IPS-18a (cell line): ENCODE data around the gene MED27.

Experiments used
- H3K27ac ChIP-seq: one replicate; pipeline ENCODE4 v1.5.1; 2013; ENCODE audit warnings: low read length
- H3K27me3 ChIP-seq: one replicate; pipeline ENCODE4 v1.6.1; 2013; ENCODE audit warnings: mild to moderate bottlenecking, low read length; ENCODE audit not compliant: control insufficient read depth, insufficient read depth
- H3K36me3 ChIP-seq: one replicate; pipeline ENCODE4 v1.6.1; 2013; ENCODE audit warnings: low read depth, low read length; ENCODE audit not compliant: control insufficient read depth
- H3K4me1 ChIP-seq: one replicate; pipeline ENCODE4 v1.6.1; 2013; ENCODE audit warnings: low read depth, low read length; ENCODE audit not compliant: control insufficient read depth
- H3K4me3 ChIP-seq: one replicate; pipeline ENCODE4 v1.5.1; 2013; ENCODE audit warnings: low read length
- H3K9ac ChIP-seq: one replicate; pipeline ENCODE4 v1.6.1; 2013; ENCODE audit warnings: mild to moderate bottlenecking, low read length, moderate library complexity
- H3K9me3 ChIP-seq: one replicate; pipeline ENCODE4 v1.6.1; 2013; ENCODE audit warnings: low read depth, low read length; ENCODE audit not compliant: control insufficient read depth

Gene MED27

GRCh38 chr9:132039284-132039683 is 40.4 kb downstream of the MED27 start:
- Histone ChIP-seq H3K27ac (no peak overlapping the region), H3K9ac (no peak overlapping the region), H3K4me1 (peaks cover 11% of the 10 kb centered on the region), H3K36me3 (no peaks in the 10 kb centered on the region), H3K27me3 (no peaks in the 10 kb centered on the region), H3K4me3 (no peak overlapping the region), H3K9me3 (no peaks in the 10 kb centered on the region)

GRCh38 chr9:132037458-132037857 is 42.2 kb downstream of the MED27 start:
- Histone ChIP-seq H3K4me1 (peaks cover 25% of the 10 kb centered on the region), H3K36me3 (no peaks in the 10 kb centered on the region), H3K9ac (no peak overlapping the region), H3K4me3 (no peak overlapping the region), H3K27me3 (no peaks in the 10 kb centered on the region), H3K9me3 (no peaks in the 10 kb centered on the region), H3K27ac (no peak overlapping the region)

GRCh38 chr9:132036521-132036920 is 43.1 kb downstream of the MED27 start:
- Histone ChIP-seq H3K27me3 (no peaks in the 10 kb centered on the region), H3K9ac (no peak overlapping the region), H3K9me3 (no peaks in the 10 kb centered on the region), H3K27ac (no peak overlapping the region), H3K36me3 (no peaks in the 10 kb centered on the region), H3K4me3 (no peak overlapping the region), H3K4me1 (peaks cover 28% of the 10 kb centered on the region)

- H3K4me1 ChIP-seq: peaks cover 33% of the 10 kb centered on the region
- no peak overlapping the region for H3K4me3 ChIP-seq
- no peaks in the 10 kb centered on the region for H3K9me3 ChIP-seq
- H3K9ac ChIP-seq: no peak overlapping the region
- H3K27me3 ChIP-seq: no peaks in the 10 kb centered on the region
- no peak overlapping the region for H3K27ac ChIP-seq
- no peaks in the 10 kb centered on the region for H3K36me3 ChIP-seq
Measured at GRCh38 chr9:132035679-132036078, 44.0 kb downstream of the MED27 start.

- no peak overlapping the region for H3K4me3 ChIP-seq
- no peak overlapping the region for H3K9ac ChIP-seq
- no peaks in the 10 kb centered on the region for H3K27me3 ChIP-seq
- no peak overlapping the region for H3K27ac ChIP-seq
- no peaks in the 10 kb centered on the region for H3K36me3 ChIP-seq
- H3K4me1 ChIP-seq: peaks cover 34% of the 10 kb centered on the region
- no peaks in the 10 kb centered on the region for H3K9me3 ChIP-seq
Measured at GRCh38 chr9:132032238-132032950, 47.3 kb downstream of the MED27 start.

GRCh38 chr9:132031467-132032237 is 48.0 kb downstream of the MED27 start:
- Histone ChIP-seq H3K4me3 (no peak overlapping the region), H3K4me1 (peaks cover 36% of the 10 kb centered on the region), H3K9me3 (no peaks in the 10 kb centered on the region), H3K27ac (no peak overlapping the region), H3K9ac (no peak overlapping the region), H3K36me3 (no peaks in the 10 kb centered on the region), H3K27me3 (no peaks in the 10 kb centered on the region)

GRCh38 chr9:132030626-132031325 is 48.9 kb downstream of the MED27 start:
- Histone ChIP-seq H3K36me3 (no peaks in the 10 kb centered on the region), H3K4me1 (peaks cover 36% of the 10 kb centered on the region), H3K27me3 (no peaks in the 10 kb centered on the region), H3K4me3 (no peak overlapping the region), H3K9ac (no peak overlapping the region), H3K27ac (no peak overlapping the region), H3K9me3 (no peaks in the 10 kb centered on the region)

- Histone ChIP-seq H3K36me3 (no peaks in the 10 kb centered on the region), H3K9me3 (no peaks in the 10 kb centered on the region), H3K27me3 (no peaks in the 10 kb centered on the region), H3K9ac (no peak overlapping the region), H3K27ac (no peak overlapping the region), H3K4me1 (peaks cover 17% of the 10 kb centered on the region), H3K4me3 (no peak overlapping the region)
Measured at GRCh38 chr9:132027752-132028663, 51.7 kb downstream of the MED27 start.

- Histone ChIP-seq H3K4me1 (peaks cover 8% of the 10 kb centered on the region), H3K9ac (no peak overlapping the region), H3K27me3 (no peaks in the 10 kb centered on the region), H3K4me3 (no peak overlapping the region), H3K36me3 (no peaks in the 10 kb centered on the region), H3K27ac (no peak overlapping the region), H3K9me3 (no peaks in the 10 kb centered on the region)
Measured at GRCh38 chr9:132026932-132027585, 52.6 kb downstream of the MED27 start.

- Histone ChIP-seq H3K27me3 (no peaks in the 10 kb centered on the region), H3K4me1 (peaks cover 15% of the 10 kb centered on the region), H3K9ac (no peak overlapping the region), H3K36me3 (no peaks in the 10 kb centered on the region), H3K27ac (no peak overlapping the region), H3K4me3 (no peak overlapping the region), H3K9me3 (no peaks in the 10 kb centered on the region)
Measured at GRCh38 chr9:132025766-132026165, 53.9 kb downstream of the MED27 start.
